Esophagus muscularis mucosa (tissue), 4 donors: ENCODE results near the gene LAMTOR5. TPM values are rescaled to one million over a fixed set of nuclear protein-coding genes. Genes with fewer than 3 reads are reported as not detected.

ENCODE experiments used
- DNase-seq: peaks from one replicate; pipeline ENCODE4 v3.0.0-alpha.2; 2017; ENCODE audit errors: extremely low spot score
- H3K27ac ChIP-seq, 4 donors: fragments of 200-600 bp; sonication (generic); replicated peaks in 1 of 4; 1 replicate in 3 of 4; 2 replicates in 1 of 4; pipeline ENCODE4 v1.5.1; 2016 to 2019; ENCODE audit warnings: mild to moderate bottlenecking in 1 of 4
- H3K27me3 ChIP-seq, 4 donors: fragments of 200-600 bp; sonication (generic); one replicate each; pipeline versions ENCODE4 v1.5.1 to v1.6.0; 2016 to 2019
- H3K36me3 ChIP-seq, 4 donors: fragments of 200-600 bp; sonication (generic); one replicate each; pipeline ENCODE4 v1.5.1; 2016 to 2019
- H3K4me1 ChIP-seq, 4 donors: fragments of 200-600 bp; sonication (generic); one replicate each; pipeline ENCODE4 v1.5.1; 2016 to 2019
- H3K4me3 ChIP-seq, 4 donors: fragments of 200-600 bp; sonication (generic); 1 replicate in 2 of 4; 2 replicates in 2 of 4; pipeline ENCODE4 v1.5.1; 2016 to 2019; ENCODE audit warnings: mild to moderate bottlenecking in 4 of 4, moderate library complexity in 1 of 4
- H3K9me3 ChIP-seq, 4 donors: fragments of 200-600 bp; sonication (generic); 1 replicate in 3 of 4; 2 replicates in 1 of 4; pipeline ENCODE4 v1.5.1; 2016 to 2019
- CTCF ChIP-seq, 3 experiments: fragments of 200-600 bp in 2 of 3; fragments of 450-650 bp in 1 of 3; sonication (generic) in 2 of 3; IDR thresholded peaks; one replicate each; pipeline ENCODE4 v1.5.1; 2017 to 2019; ENCODE audit warnings: antibody characterized with exemption in 3 of 3, mild to moderate bottlenecking in 2 of 3, moderate library complexity in 1 of 3
- EP300 ChIP-seq: sonication (generic); formaldehyde crosslinking; IDR thresholded peaks from one replicate; pipeline ENCODE4 v1.6.1; 2017; ENCODE audit warnings: antibody characterized with exemption
- POLR2A ChIP-seq: fragments of 450-650 bp; IDR thresholded peaks from one replicate; pipeline ENCODE4 v1.6.1; 2017; ENCODE audit warnings: antibody characterized with exemption, moderate library complexity, mild to moderate bottlenecking, low read depth
- POLR2AphosphoS5 ChIP-seq, 2 donors: sonication (generic); formaldehyde crosslinking; IDR thresholded peaks; one replicate each; pipeline ENCODE4 v1.6.1; 2017; ENCODE audit warnings: antibody characterized with exemption in 2 of 2
- WGBS: methylation state at CpG from one replicate; pipeline ENCODE4 v1.1.5; 2018; 5-methylcytosine and 5-hydroxymethylcytosine counted together
- intact Hi-C: fragments of 100-400 bp; cut with DNase I; formaldehyde crosslinking; loops from one replicate; pipeline ENCODE4 v1.15.1; 2023
- total RNA-seq, 4 donors: library from RNA; depleted of rRNA; stranded (reverse); fragments of >200 nt; gene quantifications; one replicate each; pipeline versions ENCODE4 v1.1.0 to v1.2.1, GENCODE V29; 2016

LAMTOR5 gene
- total RNA-seq, 4 donors from 2014 or later, result 59.9 to 113 (median 71.0) TPM

GRCh38 chr1:110453829-110454228 is 46.3 kb upstream of the LAMTOR5 start:
- intact Hi-C loops, result no loop called here
- 86% methylated on average over 9 of the region's 9 CpGs for WGBS
- H3K4me3 ChIP-seq, result no peak overlapping the region
- H3K9me3 ChIP-seq, result no peaks in the 10 kb centered on the region
- no peaks in the 10 kb centered on the region for H3K4me1 ChIP-seq
- TF ChIP-seq POLR2A (no peak), POLR2AphosphoS5 (IDR thresholded peaks at IDR 0.05) (no peak), CTCF (IDR thresholded peaks at IDR 0.05) (no peak), EP300 (no peak)
- H3K36me3 ChIP-seq, result no peaks in the 10 kb centered on the region
- no peak overlapping the region for H3K27ac ChIP-seq
- peaks cover 0 to 50% (median 0%) of the 10 kb centered on the region in 4 donors for H3K27me3 ChIP-seq
- no peak for DNase-seq

GRCh38 chr1:110452330-110452729 is 44.8 kb upstream of the LAMTOR5 start:
- Histone ChIP-seq H3K36me3 (no peaks in the 10 kb centered on the region), H3K4me3 (no peak overlapping the region), H3K4me1 (no peaks in the 10 kb centered on the region), H3K27ac (no peak overlapping the region), H3K9me3 (no peaks in the 10 kb centered on the region), H3K27me3 (peaks cover 0 to 53% (median 0%) of the 10 kb centered on the region in 4 donors)
- intact Hi-C loops, result no loop called here
- DNase-seq, result no peak
- 63% methylated on average over 7 of the region's 7 CpGs for WGBS
- TF ChIP-seq EP300, result no peak
- TF ChIP-seq CTCF (IDR thresholded peaks at IDR 0.05), result no peak
- TF ChIP-seq POLR2AphosphoS5 (IDR thresholded peaks at IDR 0.05), result no peak
- no peak for TF ChIP-seq POLR2A

GRCh38 chr1:110450929-110451328 is 43.4 kb upstream of the LAMTOR5 start, which contains the start of gene PROK1:
Gene PROK1 (plus strand): TSS chr1:110451149. CDS start chr1:110451217, 68 bp downstream.
- no peak within 1 kb of the TSS for H3K4me3 ChIP-seq
- TF ChIP-seq POLR2AphosphoS5 (IDR thresholded peaks at IDR 0.05), result no peak
- no peak for TF ChIP-seq EP300
- no peak for TF ChIP-seq POLR2A
- no peak for TF ChIP-seq CTCF (IDR thresholded peaks at IDR 0.05)
- H3K27ac ChIP-seq, result no peak within 1 kb of the TSS
- no peaks in the 10 kb centered on the region for H3K9me3 ChIP-seq
- H3K4me1 ChIP-seq, result no peaks in the 10 kb centered on the region
- WGBS, result 76% methylated on average over 6 of the region's 8 CpGs
- intact Hi-C loops, result no loop called here
- H3K27me3 ChIP-seq, result peaks cover 0 to 48% (median 0%) of the 10 kb centered on the region in 4 donors
- no peak for DNase-seq
- no peaks in the 10 kb centered on the region for H3K36me3 ChIP-seq

GRCh38 chr1:110449661-110450651 is 42.5 kb upstream of the LAMTOR5 start:
- intact Hi-C loops, result no loop called here
- Histone ChIP-seq H3K9me3 (no peaks in the 10 kb centered on the region), H3K36me3 (no peaks in the 10 kb centered on the region), H3K4me3 (no peak overlapping the region), H3K4me1 (no peaks in the 10 kb centered on the region), H3K27ac (no peak overlapping the region), H3K27me3 (peaks cover 0 to 44% (median 0%) of the 10 kb centered on the region in 4 donors)
- WGBS, result 52% methylated on average over 12 of the region's 12 CpGs
- no peak for TF ChIP-seq EP300
- no peak for TF ChIP-seq POLR2A
- TF ChIP-seq CTCF (IDR thresholded peaks at IDR 0.05), result no peak
- TF ChIP-seq POLR2AphosphoS5 (IDR thresholded peaks at IDR 0.05), result no peak
- no peak for DNase-seq
